Fibroblast of gingiva (primary cell): Measurements from ENCODE around the gene CD22.
"Not testable (repeated sequence)": the region's sequence is repeated elsewhere in the genome, so short reads cannot be mapped to it uniquely, and the experiment has no call there.

Experiments
- DNase-seq: peaks from one replicate; pipeline ENCODE4 v3.0.0-alpha.2; 2011; ENCODE audit warnings: low read depth

The CD22 gene

GRCh38 chr19:35359395-35359794 lies 30.4 kb downstream of the CD22 start:
- not testable (repeated sequence) for DNase-seq

- DNase-seq = not testable (repeated sequence)
These were observed 31.1 kb downstream of the CD22 start for GRCh38 chr19:35360081-35360480.

DNA sequence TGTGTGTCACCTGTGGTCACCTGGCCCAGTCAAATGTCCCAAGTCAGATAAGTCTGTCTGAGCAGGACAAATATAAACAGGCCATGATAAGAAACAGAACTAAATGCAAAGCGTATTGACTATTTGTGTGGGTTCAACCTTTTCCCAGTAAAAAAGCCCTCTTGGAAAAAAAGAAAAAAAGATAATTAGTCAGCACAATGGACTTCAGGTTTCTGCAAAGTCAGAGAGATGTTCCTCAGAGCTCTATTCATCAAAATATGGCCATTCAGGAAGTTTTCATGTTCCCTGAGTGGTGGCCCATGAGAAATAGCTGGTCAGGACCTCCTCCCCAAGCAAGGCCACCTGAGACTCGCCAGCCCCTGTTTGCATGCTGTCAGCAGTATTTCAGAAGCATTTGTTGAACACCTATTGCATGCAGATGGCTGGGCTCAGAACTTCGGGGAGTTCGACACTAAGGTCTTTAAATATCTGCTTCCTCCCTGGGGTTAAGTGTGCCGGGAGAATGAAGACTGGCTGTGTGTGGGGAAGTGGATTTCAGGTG lies 32.0 kb downstream of the CD22 start:
- DNase-seq = no peak

DNA sequence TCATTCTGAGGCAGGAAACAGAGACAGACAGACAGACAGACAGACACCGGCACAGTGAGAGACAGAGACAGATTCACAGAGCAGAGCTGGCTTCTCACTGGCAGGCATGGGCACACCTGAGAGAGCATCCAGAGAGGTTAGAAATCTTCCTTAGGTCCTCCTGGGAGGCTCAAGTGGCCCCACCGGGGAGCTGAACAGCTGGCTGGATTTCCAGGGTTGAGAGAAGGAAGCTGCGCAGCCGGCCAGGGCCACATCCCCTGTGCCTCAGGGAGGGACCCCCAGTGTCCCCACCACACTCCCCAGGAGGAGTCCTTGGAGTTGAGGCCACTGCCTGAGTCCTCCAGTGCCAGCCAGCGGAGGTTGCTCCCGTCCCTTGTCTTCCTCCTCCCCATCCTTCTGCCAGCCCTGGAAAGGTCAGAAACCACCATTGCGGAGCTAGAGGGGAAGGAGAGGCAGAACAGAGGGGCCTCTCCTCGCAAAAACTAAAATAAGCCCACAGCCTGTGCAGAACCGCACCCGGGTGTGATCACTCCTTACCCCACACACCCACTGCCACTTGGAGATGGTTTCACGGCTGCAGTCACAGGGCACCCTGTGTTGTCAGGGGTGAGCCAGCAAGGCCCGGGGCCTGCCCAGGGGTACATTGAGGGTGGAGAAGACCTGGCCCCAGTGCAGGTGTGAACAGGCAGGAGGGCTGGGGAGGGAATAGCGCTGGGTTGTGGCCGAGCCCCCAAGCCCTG lies 33.4 kb downstream of the CD22 start:
- no peak for DNase-seq

DNA sequence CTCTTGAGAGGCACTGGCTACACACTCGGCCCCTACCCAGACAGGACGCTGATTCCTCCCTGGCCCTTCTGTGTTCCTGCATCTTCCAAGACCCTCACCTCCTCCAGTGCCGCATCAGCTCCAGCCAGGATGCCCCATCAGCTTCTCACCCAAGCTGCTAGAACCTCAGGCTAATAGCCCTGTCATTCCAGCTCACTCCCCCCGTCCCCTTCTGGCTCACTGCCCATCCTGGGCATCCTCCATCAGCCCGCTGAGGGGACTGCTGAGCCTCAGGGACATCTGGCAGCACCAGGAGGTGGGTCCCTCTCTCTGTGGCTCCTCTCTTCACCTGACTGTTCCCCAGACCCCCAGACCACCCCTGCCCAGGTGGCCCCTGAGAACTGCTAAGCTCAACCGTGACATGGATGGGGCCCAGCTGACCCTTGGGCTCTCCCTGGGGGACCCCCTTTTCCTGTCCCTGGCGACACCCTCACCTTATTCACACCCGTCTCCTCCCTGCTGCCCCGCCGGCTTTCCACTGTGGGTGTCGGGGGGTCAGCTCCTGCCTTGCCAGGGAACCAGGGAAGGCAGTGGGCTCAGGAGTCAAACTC lies 34.1 kb downstream of the CD22 start:
- no peak for DNase-seq

GRCh38 chr19:35363711-35364425 lies 34.9 kb downstream of the CD22 start:
- no peak for DNase-seq

GRCh38 chr19:35365303-35365702 lies 36.3 kb downstream of the CD22 start:
- DNase-seq = no peak

DNA sequence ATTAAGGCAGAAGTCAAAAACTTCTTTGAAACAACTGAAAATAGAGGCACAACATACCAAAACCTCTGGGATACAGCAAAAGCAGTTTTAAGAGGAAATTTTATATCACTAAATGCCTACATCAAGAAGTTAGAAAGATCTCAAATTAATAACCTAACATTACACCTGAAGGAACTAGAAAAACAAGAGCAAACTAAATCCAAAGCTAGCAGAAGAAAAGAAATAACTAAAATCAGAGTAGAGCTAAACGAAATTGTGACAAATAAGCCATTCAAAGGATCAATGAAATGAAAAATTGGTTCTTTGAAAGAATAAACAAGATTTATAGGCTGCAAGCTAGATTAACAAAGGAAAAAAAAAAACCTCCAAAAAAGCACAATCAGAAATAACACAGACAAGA lies 39.4 kb downstream of the CD22 start:
- DNase-seq = no peak

DNA sequence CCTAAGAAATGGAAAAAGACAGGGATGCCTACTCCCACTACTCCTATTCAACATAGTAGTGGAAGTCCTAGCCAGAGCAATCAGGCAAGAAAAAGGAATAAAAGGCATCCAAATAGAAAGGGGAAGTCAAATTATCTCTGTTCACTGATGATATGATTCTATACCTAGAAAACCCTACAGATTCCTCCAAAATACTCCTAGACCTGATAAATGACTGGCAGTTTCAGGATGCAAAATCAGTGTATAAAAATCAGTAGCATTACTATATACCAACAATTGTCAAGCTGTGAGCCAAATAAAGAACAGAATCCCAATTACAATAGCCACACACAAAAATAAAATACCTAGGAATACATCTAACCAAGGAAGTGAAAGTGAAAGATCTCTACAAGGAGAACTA lies 40.5 kb downstream of the CD22 start:
- DNase-seq = no peak

DNA sequence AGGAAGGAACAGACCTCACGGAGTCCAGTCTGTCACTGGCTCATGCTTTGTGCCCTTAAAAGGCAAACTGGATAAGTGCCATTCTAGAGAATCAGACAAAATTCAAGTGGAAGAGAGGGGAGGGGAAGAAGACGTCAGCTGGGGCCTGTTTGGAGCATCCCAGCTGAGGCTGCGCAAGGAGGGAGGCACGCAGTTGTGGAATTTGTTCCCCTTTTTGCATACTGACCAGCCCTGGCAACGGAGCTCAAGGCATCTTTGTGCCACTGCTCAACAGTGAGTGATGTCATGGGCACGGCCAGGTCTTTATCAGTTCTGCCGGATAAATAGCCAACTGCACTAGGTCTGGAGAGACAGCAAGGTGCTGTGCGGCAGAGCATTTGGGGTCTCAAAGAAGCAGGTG lies 41.7 kb downstream of the CD22 start, which contains the start of gene GPR42:
Gene GPR42, plus strand, starts transcription at position 347 of the 400 bp plus-strand sequence. CDS start 292 bp downstream, outside the sequence.
- DNase-seq = no peak

DNA sequence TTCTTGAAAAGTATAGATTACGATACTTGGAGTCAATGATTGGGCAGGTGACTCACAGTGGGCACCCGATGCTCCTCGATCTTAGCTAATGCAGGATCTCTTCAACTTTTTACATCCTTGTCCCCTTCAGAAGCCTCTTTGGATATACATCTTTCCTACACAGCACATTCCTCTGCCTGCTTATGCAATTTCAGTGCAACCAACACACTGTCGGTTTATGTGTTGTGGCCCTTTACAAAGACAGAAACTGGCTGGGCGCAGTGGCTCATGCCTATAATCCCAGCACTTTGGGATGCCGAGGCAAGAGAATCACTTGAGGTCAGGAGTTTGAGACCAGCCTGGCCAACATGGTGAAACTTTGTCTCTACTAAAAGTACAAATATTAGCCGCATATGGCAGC lies 44.5 kb downstream of the CD22 start:
- DNase-seq = no peak

GRCh38 chr19:35374031-35374430 lies 45.0 kb downstream of the CD22 start:
- DNase-seq = not testable (repeated sequence)

DNA sequence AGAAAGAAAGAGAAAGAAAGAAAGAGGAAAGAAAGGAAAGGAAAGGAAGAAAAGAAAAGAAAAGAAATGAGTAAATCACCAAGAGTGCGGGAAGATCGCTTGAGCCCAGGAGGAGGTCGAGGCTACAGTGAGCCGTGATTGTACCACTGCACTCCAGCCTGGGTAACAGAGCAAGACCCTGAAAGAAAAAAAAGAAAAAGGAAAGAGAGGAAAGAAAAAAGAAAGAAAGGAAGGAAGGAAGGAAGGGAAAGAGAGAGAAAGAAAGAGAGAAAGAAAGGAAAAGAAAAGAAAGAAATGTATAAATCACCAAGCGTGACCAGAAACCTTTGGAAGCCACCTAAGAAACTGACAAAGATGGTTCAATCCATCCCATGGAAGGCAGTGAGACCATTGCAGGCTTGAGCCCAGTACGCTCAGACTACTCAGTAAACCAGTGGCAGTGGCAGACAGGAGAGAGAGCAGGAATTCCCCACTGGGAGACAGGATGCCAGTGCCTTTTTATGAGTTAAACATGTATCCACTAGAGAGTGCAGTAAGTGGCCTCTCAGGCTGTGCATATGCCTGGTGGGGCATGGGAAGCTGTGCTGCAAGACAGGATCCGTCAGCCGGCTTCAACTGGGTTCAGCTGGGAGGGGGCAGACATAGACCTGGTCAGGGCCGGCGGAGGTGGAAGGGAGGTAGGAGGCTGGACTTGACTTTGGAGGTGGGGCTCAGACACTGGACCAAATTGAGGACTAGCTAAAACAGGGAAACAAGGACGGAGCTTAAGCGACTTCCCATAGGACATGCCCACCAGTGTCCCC lies 46.7 kb downstream of the CD22 start:
- no peak for DNase-seq

DNA sequence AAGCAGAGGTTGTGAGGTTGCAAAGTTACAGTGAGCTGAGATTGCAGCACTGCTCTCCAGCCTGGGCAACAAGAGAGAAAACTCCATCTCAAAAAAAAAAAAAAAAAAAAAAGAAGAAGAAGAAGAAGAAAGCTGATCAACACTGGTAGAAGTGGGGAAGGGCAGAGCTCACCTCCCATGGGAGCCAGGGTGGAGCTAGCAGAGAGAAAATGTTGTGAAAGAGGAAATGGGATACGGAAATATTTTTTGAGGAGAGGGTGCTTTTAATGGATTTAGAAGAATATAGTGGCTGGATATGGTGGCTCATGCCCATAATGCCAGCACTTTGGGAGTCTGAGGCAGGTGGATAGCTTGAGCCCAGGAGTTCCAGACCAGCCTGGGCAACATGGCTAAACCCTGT lies 48.7 kb downstream of the CD22 start:
- DNase-seq = no peak

DNA sequence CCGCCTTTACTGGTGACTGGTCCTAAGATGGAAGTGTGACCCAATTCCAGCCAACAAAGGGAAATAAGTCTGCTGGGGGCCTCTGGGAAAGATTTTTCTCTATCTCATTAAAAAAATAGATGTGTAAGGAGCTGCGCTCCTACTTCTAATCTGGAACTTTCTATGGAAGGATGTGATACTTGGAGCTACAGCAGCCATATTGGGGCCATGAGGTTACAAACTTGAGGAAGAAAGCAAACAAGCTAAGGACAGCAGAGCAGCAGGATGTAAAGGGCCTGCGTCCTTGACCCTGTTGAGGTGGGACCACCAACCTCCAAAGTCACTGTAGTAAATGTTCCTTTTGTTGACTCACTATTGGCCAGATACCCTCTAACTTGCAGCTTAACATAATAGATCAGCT lies 49.4 kb downstream of the CD22 start:
- no peak for DNase-seq

DNA sequence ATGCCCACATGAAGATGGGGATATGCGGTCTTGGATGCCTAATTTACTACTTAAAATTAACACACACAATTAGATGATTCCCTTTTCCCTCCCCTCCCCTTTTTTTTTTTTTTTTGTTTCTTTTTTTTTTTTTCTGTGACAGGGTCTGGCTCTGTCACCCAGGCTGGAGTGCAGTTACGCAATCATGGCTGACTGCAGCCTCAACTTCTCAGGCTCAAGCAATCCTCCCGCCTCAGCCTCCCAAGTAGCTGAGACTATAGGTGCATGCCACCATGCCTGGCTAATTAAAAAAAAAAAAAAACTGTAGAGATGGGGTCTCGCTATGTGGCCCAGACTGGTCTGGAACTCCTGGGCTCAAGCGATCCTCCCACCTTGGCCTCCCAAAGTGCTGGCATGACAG lies 50.6 kb downstream of the CD22 start:
- DNase-seq = not testable (repeated sequence)

DNA sequence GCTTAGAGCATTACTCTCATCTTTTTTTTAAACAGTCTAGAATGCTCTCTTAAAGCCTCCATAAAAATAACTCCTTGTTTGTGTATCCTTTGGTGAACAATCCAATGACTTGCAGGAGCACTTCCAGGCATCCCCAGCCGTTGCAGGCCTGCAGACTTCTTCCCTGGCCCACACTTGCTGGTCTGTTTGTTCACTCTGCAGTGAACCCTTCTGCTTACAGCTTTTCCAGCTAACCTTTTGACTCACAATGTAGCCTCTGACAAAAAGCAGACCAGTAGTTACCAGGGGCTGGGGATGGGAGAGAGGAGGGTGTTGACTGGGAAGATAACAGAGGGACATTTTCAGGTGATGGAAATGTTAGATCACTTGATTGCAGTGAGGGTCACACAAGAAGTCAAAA lies 51.0 kb downstream of the CD22 start:
- no peak for DNase-seq

- no peak for DNase-seq
These were observed 51.6 kb downstream of the CD22 start for GRCh38 chr19:35380450-35381124.

DNA sequence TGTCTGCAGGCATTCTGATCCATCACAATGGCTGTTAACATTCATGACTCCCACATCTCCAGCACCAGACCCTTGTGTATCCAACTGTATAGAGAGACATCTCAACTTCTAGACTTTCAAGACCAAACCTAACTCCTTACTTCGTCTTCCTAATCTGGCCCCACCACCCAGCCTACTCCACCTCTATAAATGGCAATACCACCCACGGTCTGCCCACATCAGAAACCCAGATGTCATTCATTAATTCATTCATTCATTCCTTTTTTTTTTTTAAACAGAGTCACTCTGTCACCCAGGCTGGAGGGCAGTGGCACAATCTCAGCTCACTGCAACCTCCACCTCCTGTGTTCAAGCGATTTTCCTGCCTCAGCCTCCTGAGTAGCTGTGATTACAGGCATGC lies 52.3 kb downstream of the CD22 start:
- no peak for DNase-seq

- no peak for DNase-seq
These were observed 52.9 kb downstream of the CD22 start for GRCh38 chr19:35381926-35382325.

DNA sequence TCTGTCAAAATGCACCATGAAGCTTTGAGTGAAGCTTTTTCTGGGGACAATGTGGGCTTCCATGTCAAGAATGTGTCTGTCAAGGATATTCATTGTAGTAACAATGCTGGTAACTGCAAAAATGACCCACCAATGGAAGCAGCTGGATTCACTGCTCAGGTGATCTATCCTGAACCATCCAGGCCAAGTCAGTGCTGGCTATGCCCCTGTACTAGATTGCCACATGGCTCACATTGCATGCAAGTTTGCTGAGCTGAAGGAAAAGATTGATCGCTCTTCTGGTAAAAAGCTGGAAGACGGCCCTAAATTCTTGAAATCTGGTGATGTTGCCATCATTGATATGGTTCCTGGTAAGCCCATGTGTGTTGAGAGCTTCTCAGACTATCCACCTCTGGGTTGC lies 54.5 kb downstream of the CD22 start:
- no peak for DNase-seq
